ENCODE measurements around the gene MMP11. TPM values are rescaled to one million over a fixed set of nuclear protein-coding genes. Genes with fewer than 3 reads are reported as not detected.

The MMP11 gene
- total and polyA plus RNA-seq, 8 donors = 1.2 to 10.7 (median 9.6) TPM

DNA sequence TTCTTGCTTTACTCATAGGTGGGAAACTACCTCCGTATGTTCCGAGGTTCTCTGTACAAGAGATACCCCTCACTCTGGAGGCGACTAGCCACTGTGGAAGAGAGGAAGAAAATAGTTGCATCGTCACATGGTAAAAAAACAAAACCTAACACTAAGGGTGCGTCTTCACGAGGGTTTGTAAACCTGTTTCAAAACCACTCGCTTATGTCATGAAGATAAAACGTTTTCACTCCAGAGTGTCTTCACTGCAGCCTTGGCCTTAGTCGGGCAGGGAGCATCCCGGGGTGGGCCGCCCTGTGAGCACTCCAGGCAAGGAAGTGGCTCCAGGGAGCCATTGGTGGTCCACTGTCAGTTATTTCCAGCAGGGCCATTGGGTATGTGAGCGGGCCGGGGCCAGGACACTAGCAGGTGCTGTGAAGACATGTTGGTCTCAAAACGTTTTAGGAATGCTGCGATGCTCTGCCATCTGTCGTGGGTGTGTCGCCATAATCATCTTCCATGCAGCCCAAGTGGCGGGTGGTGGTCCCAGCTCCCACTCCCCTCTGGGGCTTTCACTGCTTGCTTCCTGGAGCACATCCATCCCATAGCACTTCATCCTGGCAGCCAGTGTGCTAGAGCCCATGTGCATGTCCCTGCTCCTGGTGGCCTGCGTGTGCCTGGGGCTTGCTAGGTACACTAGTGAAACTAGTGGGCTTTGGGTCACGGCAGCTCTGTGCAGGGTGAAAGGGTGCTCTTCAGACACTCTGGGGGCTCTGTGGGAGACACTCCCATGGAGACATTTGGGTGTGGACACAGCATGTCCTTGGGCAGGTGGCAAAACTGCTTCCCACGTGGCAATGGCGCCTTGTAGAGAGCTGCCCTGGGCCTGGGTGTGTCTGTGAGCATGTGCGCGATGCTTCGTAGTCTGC is 19.3 kb downstream of the MMP11 start:
- no peak overlapping the region for H3K27ac ChIP-seq
- no peak overlapping the region for H3K4me3 ChIP-seq
- no peak for TF ChIP-seq CTCF (IDR thresholded peaks at IDR 0.05)
- peaks cover 0 to 55% of the 10 kb centered on the region in 2 donors for H3K36me3 ChIP-seq
- no peaks in the 10 kb centered on the region for H3K27me3 ChIP-seq
- peaks cover 5 to 27% of the 10 kb centered on the region in 2 donors for H3K4me1 ChIP-seq
- ATAC-seq = no peak
- no peak for DNase-seq
- intact Hi-C loops (cut with DNase I) = no loop called here
- H3K9me3 ChIP-seq = no peaks in the 10 kb centered on the region

DNA sequence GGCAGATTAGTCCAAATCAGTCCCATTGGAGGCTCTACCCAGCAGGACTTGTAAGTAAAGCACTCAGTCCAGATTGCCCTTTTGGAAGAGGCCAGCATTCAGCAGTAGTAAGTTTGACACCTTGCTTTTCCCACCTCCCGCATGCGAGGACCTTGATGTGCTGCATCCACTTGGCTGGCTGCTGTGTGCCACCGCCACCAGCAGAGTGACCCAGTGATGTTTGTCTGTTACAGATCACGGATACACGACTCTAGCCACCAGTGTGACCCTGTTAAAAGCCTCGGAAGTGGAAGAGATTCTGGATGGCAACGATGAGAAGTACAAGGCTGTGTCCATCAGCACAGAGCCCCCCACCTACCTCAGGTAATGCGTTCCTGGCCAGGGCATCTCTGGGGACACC is 20.7 kb downstream of the MMP11 start:
- ATAC-seq = no peak
- peaks cover 0 to 64% of the 10 kb centered on the region in 2 donors for H3K36me3 ChIP-seq
- H3K27ac ChIP-seq = no peak overlapping the region
- H3K4me1 ChIP-seq = peaks cover 5 to 19% of the 10 kb centered on the region in 2 donors
- intact Hi-C loops (cut with DNase I) = no loop called here
- DNase-seq = no peak
- H3K27me3 ChIP-seq = no peaks in the 10 kb centered on the region
- no peaks in the 10 kb centered on the region for H3K9me3 ChIP-seq
- TF ChIP-seq CTCF (IDR thresholded peaks at IDR 0.05) = no peak
- no peak overlapping the region for H3K4me3 ChIP-seq

DNA sequence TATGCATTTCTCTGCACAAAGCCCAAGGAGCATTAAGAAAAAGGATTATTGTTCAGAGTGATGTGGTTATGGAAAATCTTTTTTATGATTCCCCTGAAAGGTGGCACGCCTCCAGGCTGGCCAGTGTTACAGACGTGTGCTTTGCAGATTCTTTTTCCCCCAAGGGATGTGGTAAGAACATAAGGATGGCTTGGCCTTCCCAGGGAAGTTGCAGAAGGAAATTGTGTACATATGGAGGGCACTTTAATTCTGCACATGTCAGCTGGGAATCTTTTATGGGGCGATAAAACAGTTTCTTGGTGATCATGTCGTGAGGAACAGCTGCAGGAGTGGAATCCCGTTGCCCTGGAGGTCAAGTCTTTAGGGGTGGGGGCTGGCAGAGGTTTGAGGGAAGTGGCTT is 23.8 kb downstream of the MMP11 start:
- peaks cover 0 to 93% of the 10 kb centered on the region in 2 donors for H3K36me3 ChIP-seq
- no peak overlapping the region for H3K27ac ChIP-seq
- intact Hi-C loops (cut with DNase I) = no loop called here
- DNase-seq (no peak), ATAC-seq (no peak)
- no peak overlapping the region for H3K4me3 ChIP-seq
- H3K27me3 ChIP-seq = no peaks in the 10 kb centered on the region
- H3K4me1 ChIP-seq = no peaks in the 10 kb centered on the region
- H3K9me3 ChIP-seq = no peaks in the 10 kb centered on the region
- no peak for TF ChIP-seq CTCF (IDR thresholded peaks at IDR 0.05)

DNA sequence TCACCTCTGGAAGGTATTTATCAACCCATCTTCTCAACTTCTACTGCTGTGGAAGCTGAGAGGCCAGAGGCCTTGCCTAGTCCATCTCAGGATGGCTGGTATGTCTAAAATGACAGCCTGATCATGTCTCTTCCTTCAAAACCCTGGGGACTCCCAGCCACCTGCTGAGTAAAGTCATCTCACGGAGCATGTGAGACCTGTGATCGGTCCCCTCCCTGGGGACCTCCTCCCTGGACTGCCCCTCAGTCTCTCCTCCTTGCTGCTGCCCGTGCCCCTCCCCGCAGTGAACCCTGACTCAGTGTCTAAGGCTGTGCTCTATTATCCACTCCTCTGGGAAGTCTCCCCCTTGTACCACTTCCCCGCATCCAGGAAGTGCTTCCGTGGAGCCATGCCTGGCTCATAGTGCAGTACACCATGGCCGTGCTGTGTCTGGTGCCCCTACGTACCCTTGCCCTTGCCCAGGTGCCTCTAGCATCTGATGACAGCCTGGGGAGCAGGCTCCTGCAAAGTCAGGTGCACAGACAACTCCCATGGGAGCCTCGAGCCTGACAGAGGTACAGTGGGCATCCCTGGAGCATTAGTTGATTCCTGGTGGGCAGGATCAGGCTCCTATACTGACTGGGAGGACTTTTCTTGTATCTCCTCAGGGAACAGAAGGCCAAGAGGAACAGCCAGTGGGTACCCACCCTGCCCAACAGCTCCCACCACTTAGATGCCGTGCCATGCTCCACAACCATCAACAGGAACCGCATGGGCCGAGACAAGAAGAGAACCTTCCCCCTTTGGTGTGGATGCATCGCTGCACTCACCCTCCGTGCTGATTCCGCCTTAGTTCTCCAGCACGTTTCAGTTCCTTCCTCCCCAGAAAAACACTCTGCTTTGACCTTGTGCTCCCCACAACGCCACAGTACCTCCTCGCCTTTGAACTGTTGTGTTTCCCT is 27.9 kb downstream of the MMP11 start:
- no peak overlapping the region for H3K27ac ChIP-seq
- no peaks in the 10 kb centered on the region for H3K27me3 ChIP-seq
- H3K4me1 ChIP-seq = no peaks in the 10 kb centered on the region
- H3K36me3 ChIP-seq = peaks cover 0 to 93% of the 10 kb centered on the region in 2 donors
- no peak for TF ChIP-seq CTCF (IDR thresholded peaks at IDR 0.05)
- H3K4me3 ChIP-seq = no peak overlapping the region
- H3K9me3 ChIP-seq = no peaks in the 10 kb centered on the region
- intact Hi-C loops (cut with DNase I) = no loop called here
- DNase-seq = no peak
- no peak for ATAC-seq

All from left lung (tissue), 10 donors.